Frontal cortex (tissue), 4 donors: ENCODE results near the gene CDH23. TPM values are rescaled to one million over a fixed set of nuclear protein-coding genes. Genes with fewer than 3 reads are reported as not detected.
A peak's percentile ranks its signal among the peaks of the same experiment; 100 is the strongest.

Experiments
- DNase-seq, 2 donors: peaks; one replicate each; pipeline ENCODE4 v3.0.0; 2012; ENCODE audit warnings: low spot score in 2 of 2
- FAIRE-seq: peaks from 2 replicates; lab custom pipeline; 2012; peaks lifted over from hg19 to GRCh38; lab: Jason Lieb, UNC
- total RNA-seq: library from RNA; depleted of rRNA; stranded (reverse); fragments of >200 nt; gene quantifications from one replicate; pipeline ENCODE4 v1.2.3, GENCODE V29; 2014
- donor health status: control.
- donor health status: control.
- donor health status: control.

Gene CDH23
- total RNA-seq, 1 donor from 2014 or later: 3.3 TPM

DNA sequence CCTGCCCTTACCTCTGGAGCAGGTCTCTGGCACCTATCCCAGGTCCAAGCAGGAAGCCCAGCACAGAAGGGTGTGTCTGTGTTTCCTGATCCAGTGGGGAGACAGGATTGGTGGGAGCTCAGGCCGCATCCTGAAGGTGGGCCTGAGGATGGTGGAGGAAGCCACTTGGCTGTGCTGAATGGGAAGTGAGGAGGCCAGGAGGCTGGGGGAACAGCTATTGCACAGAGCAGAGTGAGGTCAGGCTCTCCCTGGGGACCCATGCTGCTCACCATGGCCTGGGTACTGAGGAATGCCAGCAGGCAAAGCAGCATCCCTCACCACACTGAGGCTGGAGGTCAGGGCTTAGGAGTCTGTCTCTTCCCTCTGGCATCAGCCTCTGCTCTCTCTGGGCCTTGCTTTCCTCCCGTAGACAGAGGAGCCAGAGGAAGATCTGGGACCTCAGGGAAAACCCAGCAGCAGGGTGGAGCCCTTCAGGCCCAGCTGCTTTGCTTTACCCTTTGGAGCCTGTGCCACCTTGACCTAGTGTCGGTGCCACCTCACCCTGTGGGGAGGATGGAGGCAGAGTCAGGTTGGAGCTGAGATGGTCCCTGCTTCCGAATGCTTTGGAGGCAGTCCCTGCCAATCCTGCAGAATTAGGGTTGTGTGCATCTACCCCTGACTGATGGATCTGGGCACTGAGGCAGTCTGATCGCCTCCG lies 39.0 kb downstream of the CDH23 start:
- peak in 1 of 2 donors; percentile 14 for DNase-seq
- FAIRE-seq: no peak

DNA sequence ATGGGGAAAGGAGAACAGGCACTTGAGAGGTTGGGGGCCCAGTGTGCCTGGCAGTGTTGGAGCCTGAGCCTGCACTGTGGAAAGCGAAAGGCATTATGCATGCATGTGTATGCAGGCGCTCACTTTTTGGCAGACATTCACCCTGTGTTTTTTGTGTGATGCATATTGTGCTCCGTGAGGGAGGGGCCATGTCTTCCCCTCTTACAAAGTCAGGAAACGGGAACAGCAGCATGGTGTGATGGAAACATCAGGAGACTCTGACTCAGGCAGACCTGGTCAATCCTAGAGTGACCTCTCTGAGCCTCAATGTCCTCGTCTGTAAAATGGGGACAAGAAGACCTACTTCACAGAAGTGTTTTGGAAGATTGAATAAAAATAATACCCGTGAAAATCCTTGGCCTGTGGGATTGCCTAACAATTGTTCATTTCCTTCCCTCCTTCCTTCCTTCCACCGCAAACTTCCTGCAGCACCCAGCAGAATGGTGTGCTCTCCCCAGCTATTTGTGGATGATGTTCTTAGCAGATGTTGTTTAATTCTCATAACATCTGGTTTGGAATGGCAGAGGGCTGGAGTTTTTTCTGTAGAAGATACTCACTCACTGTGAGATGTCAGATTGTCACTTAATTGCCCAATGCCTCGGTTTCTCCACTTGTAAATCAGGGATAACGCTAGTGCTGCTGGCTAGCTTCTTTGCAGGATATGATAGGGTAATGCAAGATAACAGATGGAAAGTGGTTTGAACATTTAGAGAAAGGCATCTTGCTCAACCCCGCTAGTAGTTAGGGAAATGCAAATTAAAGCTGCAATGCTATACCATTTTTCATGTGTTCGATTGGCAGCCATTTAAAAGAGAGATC lies 39.8 kb downstream of the CDH23 start:
- FAIRE-seq: no peak
- DNase-seq: no peak

DNA sequence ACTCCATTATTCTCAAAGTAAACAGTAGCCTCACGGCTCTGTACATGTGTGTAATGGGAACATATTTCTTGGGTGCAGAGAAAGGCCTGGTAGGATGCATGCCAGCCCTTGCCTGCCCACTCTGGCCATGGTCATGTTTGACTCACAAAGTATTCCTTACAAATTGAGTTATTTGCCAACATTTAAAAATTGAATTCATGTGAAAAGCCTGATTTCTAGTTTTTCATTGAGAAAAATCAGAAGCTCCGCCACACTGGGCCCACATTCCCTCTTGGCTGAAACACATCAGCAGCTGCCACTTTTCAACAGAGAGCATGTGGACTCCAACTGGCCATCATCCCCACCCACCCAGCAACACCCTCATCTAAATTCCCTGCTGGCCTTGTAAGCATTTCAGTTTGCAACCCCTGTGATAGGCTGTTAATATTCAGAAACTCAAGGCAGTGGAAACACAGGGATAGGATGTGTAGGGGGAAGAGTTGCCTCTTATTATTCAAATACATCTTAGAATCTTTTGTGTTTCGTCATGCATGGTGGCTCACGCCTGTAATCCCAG lies 40.9 kb downstream of the CDH23 start:
- DNase-seq (no peak), FAIRE-seq (no peak)

DNA sequence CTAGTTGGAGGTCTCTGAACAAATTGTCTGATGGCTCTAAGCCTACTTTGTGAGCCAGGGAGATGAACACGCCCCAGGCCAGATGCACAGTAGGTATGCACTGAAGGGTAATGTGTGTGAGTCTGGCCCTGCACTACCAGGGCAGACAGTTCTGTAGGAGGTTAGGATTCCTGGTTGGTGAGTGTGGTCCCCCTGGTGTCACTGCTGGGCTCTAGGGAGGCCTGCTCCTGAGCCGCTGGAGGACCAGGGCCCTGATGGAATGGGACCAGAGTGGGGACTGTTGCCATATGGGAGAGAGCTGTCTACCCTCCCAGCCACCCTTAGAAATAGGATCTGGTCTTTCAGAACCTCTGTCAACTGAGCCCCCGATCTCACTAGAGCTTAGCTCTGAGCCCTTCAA lies 42.0 kb downstream of the CDH23 start:
- FAIRE-seq (no peak), DNase-seq (no peak)

DNA sequence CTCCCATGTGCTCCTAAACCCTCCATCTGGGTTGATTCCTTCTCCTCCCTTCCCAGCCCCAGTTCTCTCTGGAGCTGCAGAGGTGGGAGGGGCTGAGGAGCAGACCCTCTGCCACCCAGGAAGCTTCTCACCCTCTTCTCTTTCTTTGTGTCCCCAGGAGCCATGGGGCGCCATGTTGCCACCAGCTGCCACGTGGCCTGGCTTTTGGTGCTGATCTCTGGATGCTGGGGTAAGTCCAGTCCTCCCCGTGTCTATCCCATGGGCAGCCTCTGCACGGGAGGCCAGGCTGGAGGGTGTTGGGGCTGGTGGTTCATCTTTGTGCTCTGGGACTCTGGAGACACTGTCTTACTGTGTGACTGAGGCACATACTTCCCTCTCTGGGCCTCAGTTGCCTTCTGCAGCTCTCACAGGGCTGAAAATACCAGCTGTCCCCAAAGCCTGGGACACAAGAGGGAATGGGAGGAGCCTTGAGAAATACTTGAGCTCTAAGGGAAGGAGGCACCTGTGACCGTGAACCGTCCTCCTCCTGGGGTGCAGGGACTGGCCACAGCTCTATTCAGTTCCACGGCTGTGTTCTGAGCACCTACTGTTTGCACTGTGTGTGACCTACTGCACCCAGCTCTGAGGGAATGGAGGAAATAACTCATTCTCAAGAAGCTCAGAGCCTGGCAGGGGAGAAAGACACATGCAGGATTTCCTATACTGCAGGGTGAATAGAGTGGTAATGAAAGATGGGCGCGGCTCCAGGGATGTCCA lies 43.1 kb downstream of the CDH23 start:
- no peak for FAIRE-seq
- DNase-seq: no peak

DNA sequence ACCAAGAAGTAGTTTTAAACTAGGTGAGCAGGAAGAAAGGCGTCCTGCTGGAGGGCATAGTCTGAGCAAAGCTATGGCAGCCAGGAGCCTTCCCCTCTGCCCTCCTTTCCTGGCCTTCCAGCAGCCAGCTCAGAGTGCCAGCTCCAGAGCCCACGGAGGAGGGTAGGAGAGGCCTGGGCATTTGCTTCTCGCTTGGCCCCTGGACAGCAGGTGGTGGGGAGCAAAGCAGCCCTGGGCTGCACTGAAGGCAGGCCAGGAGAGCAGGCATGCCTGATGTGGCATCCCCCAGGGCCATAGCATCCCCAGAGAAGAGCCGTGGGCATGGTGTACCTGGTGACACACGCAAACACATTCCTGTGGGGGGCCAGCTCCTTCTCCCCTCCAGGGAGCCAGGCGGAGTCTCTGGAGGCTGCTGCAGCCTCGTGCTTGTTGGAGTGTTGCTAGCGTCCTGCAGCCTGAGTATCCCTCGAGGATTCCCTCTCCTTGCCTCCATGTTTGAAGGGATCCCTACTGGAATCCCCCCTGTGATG lies 43.9 kb downstream of the CDH23 start:
- DNase-seq (no peak), FAIRE-seq (no peak)

DNA sequence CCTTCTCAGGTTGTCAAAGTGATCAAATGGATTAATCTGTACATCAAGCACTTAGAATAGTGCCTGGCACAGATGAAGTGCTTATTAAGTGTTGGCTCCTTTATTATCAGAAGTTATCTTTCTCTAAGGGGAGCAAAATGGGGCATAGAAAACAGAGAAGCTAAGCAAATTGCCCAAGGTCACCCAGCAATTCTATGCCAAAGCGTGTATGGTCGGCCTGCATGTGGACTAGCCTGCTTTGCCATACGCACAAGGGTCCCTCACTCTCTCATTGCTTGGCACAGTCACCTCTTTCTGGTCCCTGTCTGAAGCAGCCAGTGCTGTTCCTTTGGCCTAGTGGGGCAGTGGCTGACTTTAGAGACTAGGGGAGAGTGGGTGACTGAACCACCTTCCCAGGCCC lies 45.3 kb downstream of the CDH23 start:
- DNase-seq (no peak), FAIRE-seq (no peak)

DNA sequence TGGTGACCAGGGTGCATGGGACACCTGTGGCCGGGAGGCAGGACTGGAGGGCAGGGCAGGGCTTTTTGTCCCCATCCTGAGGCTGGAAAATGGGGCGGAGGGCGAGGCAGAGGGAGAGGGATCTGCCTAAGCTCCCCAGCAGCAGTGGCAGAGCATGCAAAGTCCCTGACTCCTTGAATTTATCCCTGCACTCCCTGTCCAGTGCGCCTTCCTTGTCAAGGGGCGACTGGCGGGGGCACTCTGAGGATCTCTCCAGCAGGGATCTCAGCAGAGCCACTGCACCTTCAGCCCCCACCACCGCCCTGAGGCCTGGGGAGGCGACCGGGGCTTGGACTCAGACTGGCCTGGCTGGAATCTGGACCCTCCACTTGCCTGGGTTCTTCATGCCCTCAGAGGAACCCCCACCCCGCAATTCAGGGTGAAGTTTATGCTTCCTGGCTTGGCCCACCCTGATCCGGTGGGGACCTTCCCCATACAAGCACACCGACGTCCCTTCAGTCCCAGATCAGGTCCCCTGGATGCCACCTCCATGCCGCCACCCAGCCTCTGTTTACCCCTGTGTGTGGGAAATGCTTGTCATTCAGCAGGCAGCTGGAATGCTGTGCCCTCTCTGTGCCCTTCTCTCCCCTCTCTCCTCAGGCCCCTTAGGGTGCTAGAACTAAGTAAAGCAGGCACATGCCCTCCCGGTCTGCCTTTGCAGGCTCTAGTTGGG lies 46.3 kb downstream of the CDH23 start:
- FAIRE-seq (no peak), DNase-seq (no peak)

DNA sequence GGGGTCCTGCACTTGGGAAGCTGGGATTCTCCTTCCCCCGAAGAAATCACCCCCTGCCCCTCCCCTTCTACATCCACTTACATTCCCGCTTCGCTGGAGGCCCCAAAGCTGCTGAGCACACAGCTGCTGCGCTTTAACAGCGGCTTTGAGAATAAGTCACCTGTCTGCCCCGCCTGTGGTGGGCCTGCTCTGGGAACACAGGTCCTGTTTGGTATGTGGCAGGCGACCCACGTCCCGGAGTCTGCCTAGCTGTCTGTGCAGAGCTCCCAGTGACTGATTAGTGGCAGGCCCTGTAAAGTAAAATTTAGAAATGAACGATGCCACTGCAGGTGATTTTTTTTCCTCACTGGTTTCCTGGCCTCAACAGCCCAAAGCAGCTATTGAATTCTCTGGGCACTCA lies 47.0 kb downstream of the CDH23 start:
- DNase-seq: no peak
- no peak for FAIRE-seq

DNA sequence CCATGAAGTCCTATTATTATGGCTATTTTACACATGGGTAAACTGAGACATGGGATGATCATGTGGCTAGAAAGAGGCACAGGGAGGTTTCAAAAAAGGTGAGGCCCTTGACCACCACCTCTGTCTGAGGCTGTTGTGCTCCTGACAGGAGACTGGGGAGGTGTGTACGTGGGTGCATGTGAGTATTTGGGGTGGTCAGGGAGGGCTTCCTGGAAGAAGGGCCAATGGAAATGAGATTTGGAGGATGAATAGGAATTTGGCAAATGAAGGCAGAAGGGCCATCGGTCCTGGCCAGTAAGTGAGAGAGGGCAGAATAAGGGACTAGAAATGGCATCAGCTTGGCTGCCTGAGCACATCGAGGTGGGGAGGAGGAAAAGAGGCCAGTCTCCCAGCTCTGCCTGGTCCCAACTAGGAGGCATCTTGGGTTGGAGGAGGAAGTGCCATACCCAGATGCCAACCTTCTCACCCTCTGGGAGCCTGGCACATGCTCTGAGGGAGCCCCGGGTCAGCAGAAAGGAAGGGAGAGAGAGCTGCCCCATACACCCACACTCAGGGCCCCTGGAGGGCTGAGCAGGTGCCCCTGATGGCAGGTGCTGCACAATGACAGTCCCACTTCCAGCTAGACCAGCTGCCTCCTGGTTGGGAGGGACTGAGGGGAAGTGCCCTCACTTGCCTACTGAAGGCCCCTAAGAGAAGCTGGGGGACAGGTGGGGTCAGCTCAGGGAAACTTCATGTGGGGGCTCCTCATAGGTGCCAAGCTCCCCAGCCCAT lies 47.7 kb downstream of the CDH23 start:
- FAIRE-seq (no peak), DNase-seq (no peak)

DNA sequence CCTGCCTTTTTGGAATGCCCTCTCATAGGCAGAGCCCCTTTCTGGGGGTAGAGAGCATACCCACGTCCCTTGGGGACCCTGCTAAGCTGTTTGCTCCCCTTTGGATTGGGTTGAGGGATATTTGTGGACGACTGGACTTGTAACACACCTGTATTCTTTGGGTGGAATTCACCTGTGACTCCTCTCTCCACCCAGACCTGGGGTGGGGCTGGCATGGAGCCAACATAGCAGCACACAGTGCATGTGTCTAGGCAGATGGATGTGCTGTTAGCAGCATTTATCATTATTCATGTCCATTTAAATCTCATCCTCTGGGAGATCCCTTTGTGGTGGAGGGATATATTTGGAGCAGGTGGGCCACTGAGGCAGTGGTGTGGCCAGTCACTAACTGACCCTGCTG lies 51.0 kb downstream of the CDH23 start:
- DNase-seq (no peak), FAIRE-seq (no peak)

DNA sequence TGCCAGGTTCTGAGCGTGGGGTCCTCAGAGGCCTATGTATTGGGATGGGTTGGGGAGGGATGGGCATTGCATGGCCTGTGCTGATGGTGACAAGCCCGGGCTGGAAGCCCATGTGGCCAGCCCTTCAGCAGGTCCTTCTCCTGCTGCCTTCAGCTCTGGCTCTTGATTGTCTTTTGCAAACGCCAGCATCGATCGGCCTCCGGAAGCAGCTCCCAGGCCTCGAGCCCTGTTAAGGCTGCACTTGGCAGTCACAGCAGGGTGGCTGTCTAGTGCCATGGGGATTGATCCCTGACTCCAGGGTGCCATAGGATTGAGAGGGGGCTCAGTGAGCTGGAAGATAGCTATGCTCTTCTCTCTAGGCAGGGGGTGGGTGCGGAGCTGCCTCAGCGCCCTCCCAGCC lies 51.4 kb downstream of the CDH23 start:
- FAIRE-seq (no peak), DNase-seq (no peak)

DNA sequence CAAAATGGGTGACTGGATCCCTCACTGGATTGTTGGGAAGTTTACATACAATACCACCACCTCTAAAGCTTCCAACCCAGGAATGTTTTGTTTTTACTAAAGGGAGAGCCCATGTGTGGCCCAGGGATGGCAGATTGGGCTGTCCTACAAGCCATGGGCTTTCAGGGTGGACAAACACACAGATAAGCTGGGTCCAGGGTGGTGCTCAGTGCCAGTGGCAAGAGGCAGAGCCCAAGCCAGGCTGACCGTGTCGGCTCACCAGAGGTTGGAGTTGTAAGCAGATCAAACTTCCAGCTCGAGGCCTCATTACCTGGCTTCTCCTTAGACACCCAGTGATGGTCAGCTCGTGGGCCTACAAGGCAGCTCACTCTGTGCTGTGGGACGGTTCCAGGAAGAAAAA lies 52.3 kb downstream of the CDH23 start:
- FAIRE-seq (no peak), DNase-seq (no peak)

DNA sequence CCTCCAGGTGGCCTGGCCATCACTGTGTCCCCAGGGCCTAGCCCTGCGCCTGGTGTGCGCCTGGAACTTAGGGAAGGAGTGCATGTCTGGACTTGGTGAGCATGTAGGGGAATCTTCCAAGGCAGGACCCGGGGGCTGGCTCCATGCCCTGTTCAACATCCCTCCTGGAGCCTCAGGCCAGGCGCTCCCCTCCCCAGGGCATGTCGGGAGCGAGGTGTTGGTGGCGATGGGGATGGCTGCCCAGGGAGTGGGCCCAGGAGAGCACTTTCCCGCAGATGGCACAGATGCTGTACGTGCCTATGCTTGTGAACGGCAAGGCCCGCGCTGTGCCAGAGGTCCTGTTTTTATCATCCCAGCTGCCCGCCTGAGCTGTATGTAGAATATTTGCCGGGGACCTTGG lies 55.0 kb downstream of the CDH23 start:
- no peak for FAIRE-seq
- no peak for DNase-seq

DNA sequence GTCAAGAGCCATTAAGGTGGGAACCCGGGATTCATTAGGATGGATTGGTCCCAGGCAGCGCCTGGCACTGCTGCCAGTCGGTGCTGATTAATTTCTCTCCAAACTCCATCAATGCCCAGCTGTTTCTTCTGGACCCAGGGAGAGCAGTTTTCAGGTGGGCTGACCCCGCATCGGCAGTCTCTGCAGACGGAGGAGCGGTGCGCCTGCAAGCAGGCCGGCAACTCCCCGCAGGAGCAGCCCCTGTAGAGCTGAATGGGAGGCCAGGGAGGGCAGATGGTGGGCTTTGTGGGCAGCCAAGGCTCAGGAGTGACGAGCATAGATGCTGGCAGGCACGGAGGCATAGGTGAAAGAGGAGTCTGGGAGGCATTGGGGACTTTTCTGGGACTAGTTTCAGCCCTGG lies 56.5 kb downstream of the CDH23 start:
- DNase-seq (no peak), FAIRE-seq (no peak)

DNA sequence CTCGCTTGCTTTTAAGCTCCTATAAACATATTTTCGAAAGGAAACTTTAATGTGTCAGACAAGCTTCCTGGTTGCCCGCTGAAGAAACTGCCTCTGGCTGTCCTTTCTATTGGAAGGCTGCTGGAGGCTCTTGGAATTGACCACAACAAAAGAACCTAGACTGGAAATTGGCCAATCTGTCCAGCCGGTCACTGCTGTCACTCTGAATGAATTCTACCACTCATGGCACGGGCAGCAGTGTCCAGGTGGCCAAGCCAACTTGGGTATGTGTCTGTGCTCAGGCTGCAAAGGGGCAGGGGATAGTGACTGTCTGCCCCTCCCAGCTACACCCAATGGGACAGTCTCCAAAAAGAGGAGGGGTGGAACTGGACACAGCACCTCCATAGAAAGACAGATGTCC lies 57.6 kb downstream of the CDH23 start:
- DNase-seq (no peak), FAIRE-seq (no peak)

DNA sequence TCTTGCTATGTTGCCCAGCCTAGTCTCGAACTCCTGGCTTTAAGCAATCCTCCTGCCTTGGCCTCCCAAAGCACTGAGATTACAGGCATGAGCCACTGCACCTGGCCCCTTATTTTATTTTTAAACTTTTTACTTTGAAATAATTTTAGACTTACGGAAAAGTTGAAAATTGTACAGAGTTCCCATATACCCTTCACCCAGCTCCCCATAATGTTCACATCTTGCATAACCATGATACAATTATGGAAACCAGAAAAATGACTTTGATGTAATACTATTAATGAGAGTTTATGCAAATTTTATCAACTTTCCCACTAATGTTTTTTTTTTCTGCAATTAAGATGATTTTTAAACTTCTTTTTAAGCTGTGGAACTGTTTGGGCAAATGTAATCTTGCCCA lies 58.3 kb downstream of the CDH23 start:
- no peak for DNase-seq
- FAIRE-seq: no peak

DNA sequence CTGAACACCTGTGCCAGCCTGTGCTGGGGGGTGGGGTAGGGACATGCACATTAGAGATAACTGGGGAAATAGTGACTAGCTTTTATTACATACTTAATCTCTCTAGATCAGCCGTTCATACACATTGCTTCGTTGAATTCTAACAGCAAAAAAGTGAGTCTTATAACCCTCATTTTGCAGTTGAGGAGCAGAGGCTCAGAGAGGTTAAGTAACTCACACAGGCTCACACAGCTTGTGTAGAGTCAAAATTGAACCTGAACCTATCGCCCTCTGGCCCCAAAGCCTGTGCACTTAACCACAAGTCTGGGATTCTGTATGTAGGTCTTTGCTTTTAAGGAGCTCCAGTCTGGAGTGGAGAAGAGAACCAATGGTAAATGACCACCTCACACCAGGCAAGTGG lies 59.9 kb downstream of the CDH23 start:
- DNase-seq (no peak), FAIRE-seq (no peak)

DNA sequence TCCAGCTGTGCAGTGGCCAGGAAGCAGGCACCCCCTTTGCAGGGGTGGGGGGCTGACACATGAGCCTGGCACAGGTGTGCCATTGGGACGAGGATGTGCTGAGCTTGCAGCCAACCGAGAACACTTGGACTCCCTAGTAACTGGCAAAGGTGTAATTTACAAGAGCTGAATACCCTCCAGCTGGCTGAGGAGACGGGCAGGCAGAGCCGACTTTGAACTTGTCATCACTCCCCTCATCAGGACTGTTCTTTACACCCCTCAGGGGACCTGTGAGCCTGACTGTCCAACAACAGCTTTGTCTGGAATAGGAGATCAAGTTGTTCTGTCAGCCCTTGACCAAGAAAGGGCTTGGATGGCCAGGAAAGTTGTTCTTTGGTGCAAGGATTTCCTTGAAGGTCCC lies 61.2 kb downstream of the CDH23 start:
- FAIRE-seq (no peak), DNase-seq (no peak)
